HEK293 (cell line): ENCODE data around the gene KSR1.
A peak's percentile ranks its signal among the peaks of the same experiment; 100 is the strongest.
"Not testable (repeated sequence)": the region's sequence is repeated elsewhere in the genome, so short reads cannot be mapped to it uniquely, and the experiment has no call there.

Experiments used
- CTCF ChIA-PET: fragments of 350-600 bp; formaldehyde crosslinking; extraction: SDS; loops from one replicate; lab custom pipeline; 2021; ENCODE audit warnings: antibody characterized with exemption; lab: Yijun Ruan, JAX
- POLR2A ChIA-PET: fragments of 300-600 bp; formaldehyde crosslinking; extraction: SDS; loops from one replicate; lab custom pipeline; 2020; ENCODE audit warnings: antibody characterized with exemption, inconsistent platforms; lab: Yijun Ruan, JAX
- H3K27ac ChIP-seq: fragments of 200-500 bp; sonication (Bioruptor generic); 2 replicates; pipeline ENCODE4 v1.5.1; 2014; ENCODE audit warnings: low read depth, low read length, control low read depth, inconsistent platforms; ENCODE audit errors: extremely low read depth
- H3K36me3 ChIP-seq, 2 experiments: fragments of 200-500 bp in 1 of 2; sonication (Bioruptor generic) in 1 of 2; 1 replicate in 1 of 2; 2 replicates in 1 of 2; pipeline ENCODE4 v1.5.1; 2014 to 2017; ENCODE audit warnings: inconsistent platforms in 2 of 2, low read length in 2 of 2; ENCODE audit not compliant: control insufficient read depth in 2 of 2, insufficient read depth in 1 of 2
- H3K4me1 ChIP-seq: fragments of 200-500 bp; sonication (Bioruptor generic); 2 replicates; pipeline ENCODE4 v1.5.1; 2014; ENCODE audit warnings: mild to moderate bottlenecking, low read length, inconsistent platforms; ENCODE audit not compliant: control insufficient read depth, insufficient read depth
- H3K4me3 ChIP-seq: 2 replicates; pipeline ENCODE4 v1.5.1; 2011; ENCODE audit warnings: low read depth, mild to moderate bottlenecking, control low read depth, low read length, moderate library complexity
- H3K9me3 ChIP-seq: fragments of 200-500 bp; sonication (Bioruptor generic); 2 replicates; pipeline ENCODE4 v1.5.1; 2014; ENCODE audit warnings: low read depth, low read length, inconsistent platforms; ENCODE audit not compliant: control insufficient read depth, insufficient read depth
- ATF2 ChIP-seq: fragments of 450-650 bp; formaldehyde crosslinking; IDR thresholded peaks from 2 replicates; pipeline ENCODE4 v1.5.1; 2016; ENCODE audit warnings: missing biosample characterization, missing genetic modification characterization, low read depth
- KLF10 ChIP-seq: fragments of 450-650 bp; IDR thresholded peaks from 2 replicates; pipeline ENCODE4 v1.5.1; 2018; ENCODE audit warnings: missing biosample characterization, mild to moderate bottlenecking, missing genetic modification characterization
- MZF1 ChIP-seq: fragments of 450-650 bp; formaldehyde crosslinking; IDR thresholded peaks from 2 replicates; pipeline ENCODE4 v1.5.1; 2017; ENCODE audit warnings: missing biosample characterization, missing genetic modification characterization, borderline replicate concordance
- OVOL3 ChIP-seq: fragments of 450-650 bp; formaldehyde crosslinking; IDR thresholded peaks from 2 replicates; pipeline ENCODE4 v1.5.1; 2016; ENCODE audit warnings: missing biosample characterization, missing genetic modification characterization
- REPIN1 ChIP-seq: fragments of 450-650 bp; formaldehyde crosslinking; IDR thresholded peaks from 2 replicates; pipeline ENCODE4 v1.5.1; 2017; ENCODE audit warnings: missing biosample characterization, missing genetic modification characterization, low read depth
- SETDB1 ChIP-seq: IDR thresholded peaks from one replicate; pipeline ENCODE4 v1.6.1; 2017; ENCODE audit warnings: mild to moderate bottlenecking, low read length, moderate library complexity, mixed read lengths; ENCODE audit not compliant: insufficient read length
- SP7 ChIP-seq: fragments of 450-650 bp; formaldehyde crosslinking; IDR thresholded peaks from 2 replicates; pipeline ENCODE4 v1.5.1; 2016; ENCODE audit warnings: missing biosample characterization, missing genetic modification characterization
- ZBTB10 ChIP-seq: fragments of 450-650 bp; formaldehyde crosslinking; IDR thresholded peaks from 2 replicates; pipeline ENCODE4 v1.5.1; 2016; ENCODE audit warnings: missing biosample characterization, missing genetic modification characterization
- ZNF140 ChIP-seq: fragments of 450-650 bp; formaldehyde crosslinking; IDR thresholded peaks from 2 replicates; pipeline ENCODE4 v1.5.1; 2016; ENCODE audit warnings: missing biosample characterization, missing genetic modification characterization
- ZNF335 ChIP-seq: fragments of 450-650 bp; formaldehyde crosslinking; conservative IDR thresholded peaks from 2 replicates; pipeline ENCODE4 v1.5.1; 2016; ENCODE audit warnings: missing biosample characterization, missing genetic modification characterization
- ZNF433 ChIP-seq: fragments of 450-650 bp; formaldehyde crosslinking; IDR thresholded peaks from 2 replicates; pipeline ENCODE4 v1.5.1; 2016; ENCODE audit warnings: missing biosample characterization, missing genetic modification characterization, low read depth
- ZNF585B ChIP-seq: fragments of 450-650 bp; formaldehyde crosslinking; IDR thresholded peaks from 2 replicates; pipeline ENCODE4 v1.5.1; 2016; ENCODE audit warnings: missing biosample characterization, missing genetic modification characterization
- ZNF677 ChIP-seq: fragments of 450-650 bp; IDR thresholded peaks from 2 replicates; pipeline ENCODE4 v1.5.0; 2018; ENCODE audit warnings: missing biosample characterization, mild to moderate bottlenecking, missing genetic modification characterization, moderate library complexity
- ZNF692 ChIP-seq: fragments of 450-650 bp; formaldehyde crosslinking; IDR thresholded peaks from 2 replicates; pipeline ENCODE4 v1.5.1; 2016; ENCODE audit warnings: missing biosample characterization, missing genetic modification characterization
- ZNF791 ChIP-seq: fragments of 450-650 bp; formaldehyde crosslinking; IDR thresholded peaks from 2 replicates; pipeline ENCODE4 v1.5.1; 2016; ENCODE audit warnings: missing biosample characterization, missing genetic modification characterization
- ZNF792 ChIP-seq: fragments of 450-650 bp; formaldehyde crosslinking; IDR thresholded peaks from 2 replicates; pipeline ENCODE4 v1.5.1; 2016; ENCODE audit warnings: missing biosample characterization, missing genetic modification characterization
- ZNF843 ChIP-seq: fragments of 450-650 bp; formaldehyde crosslinking; IDR thresholded peaks from 2 replicates; pipeline ENCODE4 v1.5.1; 2016; ENCODE audit warnings: missing biosample characterization, missing genetic modification characterization
- ZXDB ChIP-seq: fragments of 450-650 bp; formaldehyde crosslinking; IDR thresholded peaks from 2 replicates; pipeline ENCODE4 v1.5.1; 2016; ENCODE audit warnings: missing biosample characterization, missing genetic modification characterization

The KSR1 gene

DNA sequence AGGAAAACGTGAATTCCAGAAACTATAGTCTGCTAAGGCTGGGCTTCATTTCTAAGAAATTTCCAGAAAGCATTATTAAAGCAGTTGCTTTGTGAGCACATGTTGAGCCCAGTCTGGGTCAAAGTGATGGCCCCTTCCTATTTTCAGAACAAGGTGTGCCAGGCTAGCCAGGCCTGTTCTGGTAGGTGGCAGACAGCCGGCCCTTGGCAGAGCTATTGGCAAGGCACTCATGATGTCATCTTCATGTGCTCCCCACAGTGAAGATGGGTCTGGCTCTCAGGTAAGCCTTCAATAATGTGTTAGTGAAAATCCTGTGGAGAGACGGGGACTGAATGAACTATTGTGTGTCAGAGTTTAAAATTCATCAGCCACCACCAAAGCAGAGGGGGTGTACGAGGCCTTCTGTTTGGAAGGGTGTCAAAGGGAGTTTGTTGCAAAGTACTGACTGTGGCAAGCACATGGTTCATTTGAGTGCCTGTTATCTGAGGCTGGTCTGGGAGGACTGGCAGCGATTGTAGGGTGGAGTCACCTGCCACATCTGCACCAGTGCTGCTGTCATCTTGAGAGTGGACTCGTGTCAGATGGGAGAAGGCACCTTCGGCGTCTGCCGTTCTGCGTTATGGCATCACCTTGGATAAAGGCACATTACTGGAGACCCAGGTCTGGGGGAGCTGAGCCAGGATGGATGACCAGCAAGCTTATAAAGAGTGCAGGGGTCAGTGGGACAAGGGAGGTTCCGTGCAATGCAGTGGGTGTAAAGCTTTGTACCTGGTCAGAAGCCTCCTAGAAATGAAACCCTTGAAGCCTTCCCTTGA lies 43.4 kb downstream of the KSR1 start:
- H3K36me3 ChIP-seq = peaks cover 0 to 5% of the 10 kb centered on the region in 2 experiments; a peak in 1 of 3 replicates
- peaks cover under 1% of the 10 kb centered on the region; the same call in 1 of the 2 replicates for H3K4me1 ChIP-seq
- ChIA-PET POLR2A (no interaction called here), CTCF (interaction anchor here (1.3 to 2.2 kb wide), 4 partner anchors 67 to 156 kb away, joined by 3 to 8 read pairs (median 4); no protein-coding TSS in a partner anchor)
- H3K4me3 ChIP-seq = no peak overlapping the region
- H3K27ac ChIP-seq = no peak overlapping the region
- TF ChIP-seq ATF2 (tag by site-specific recombination) (no peak), ZNF335 (tag by site-specific recombination) (no peak), ZNF692 (tag by site-specific recombination) (no peak), ZBTB10 (tag by site-specific recombination) (no peak), ZNF791 (no peak), SP7 (tag by site-specific recombination) (no peak), OVOL3 (tag by site-specific recombination) (no peak), ZNF792 (tag by site-specific recombination) (no peak), ZNF677 (tag by site-specific recombination) (no peak), ZNF433 (tag by site-specific recombination) (no peak), ZNF140 (tag by site-specific recombination) (no peak), ZNF843 (tag by site-specific recombination) (no peak), REPIN1 (no peak), KLF10 (no peak), ZXDB (tag by site-specific recombination) (no peak)
- no peaks in the 10 kb centered on the region for H3K9me3 ChIP-seq

GRCh38 chr17:27501338-27501737 lies 45.1 kb downstream of the KSR1 start:
- POLR2A ChIA-PET, H3K9me3 ChIP-seq, H3K36me3 ChIP-seq, H3K4me1 ChIP-seq, H3K27ac ChIP-seq, H3K4me3 ChIP-seq: not testable (repeated sequence)
- TF ChIP-seq SETDB1 (peak; percentile 93), ZNF585B (tag by site-specific recombination) (peak; percentile 99), MZF1 (tag by site-specific recombination) (0 out of 2 replicates have a peak, but pooled peaks have one; percentile 21)
- CTCF ChIA-PET = interaction anchor here (0.7 to 2.2 kb wide), 3 partner anchors 11 to 154 kb away, joined by 3 to 8 read pairs (median 3); no protein-coding TSS in a partner anchor
